Retina (tissue), 1 donor: ENCODE data around the gene KLK12.
A peak's percentile ranks its signal among the peaks of the same experiment; 100 is the strongest.

ENCODE experiments used
- DNase-seq: peaks from one replicate; pipeline ENCODE4 v3.0.0-alpha.2; 2016

Gene KLK12

GRCh38 chr19:51034704-51035103, at the start of gene KLK12:
Gene KLK12, minus strand, starts transcription at chr19:51035002. Its CDS starts 381 bp downstream, at chr19:51034621.
- DNase-seq, result no peak

- DNase-seq, result no peak
Measured at GRCh38 chr19:51084505-51084904, 49.7 kb upstream of the KLK12 start.

- DNase-seq, result no peak
Measured at GRCh38 chr19:51083783-51084182, 49.0 kb upstream of the KLK12 start.

GRCh38 chr19:51083181-51083580, 48.4 kb upstream of the KLK12 start:
- DNase-seq, result no peak

- no peak for DNase-seq
Measured at GRCh38 chr19:51082611-51083010, 47.8 kb upstream of the KLK12 start, which contains the start of gene KLK14. Gene KLK14, minus strand, starts transcription at chr19:51082887. Its CDS starts 273 bp downstream, at chr19:51082614.

DNA sequence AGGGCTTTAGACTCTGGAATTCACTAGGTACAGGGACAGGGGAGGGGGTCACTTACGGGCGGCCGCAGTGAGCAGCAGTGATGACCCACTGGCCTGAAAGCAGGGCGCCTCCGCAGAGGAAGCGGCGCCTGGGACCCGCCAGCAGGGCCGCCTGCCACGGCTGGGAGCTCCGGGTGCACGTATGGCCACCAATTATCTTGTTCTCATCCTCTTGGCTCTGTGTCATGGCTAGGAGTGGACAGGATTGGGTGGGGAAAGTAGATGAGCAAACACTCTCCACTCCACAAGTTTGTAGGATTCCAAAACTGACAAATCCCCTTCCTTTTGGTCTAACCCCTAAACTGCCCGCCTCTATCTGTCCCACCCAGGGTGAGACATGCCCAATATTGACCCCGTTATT, 46.7 kb upstream of the KLK12 start:
- no peak for DNase-seq

- DNase-seq, result no peak
Measured at GRCh38 chr19:51079481-51080110, 44.8 kb upstream of the KLK12 start.

- no peak for DNase-seq
Measured at GRCh38 chr19:51078731-51079130, 43.9 kb upstream of the KLK12 start.

- no peak for DNase-seq
Measured at GRCh38 chr19:51078104-51078503, 43.3 kb upstream of the KLK12 start.

GRCh38 chr19:51076631-51077213, 41.9 kb upstream of the KLK12 start:
- no peak for DNase-seq

- no peak for DNase-seq
Measured at GRCh38 chr19:51075998-51076397, 41.2 kb upstream of the KLK12 start.

DNA sequence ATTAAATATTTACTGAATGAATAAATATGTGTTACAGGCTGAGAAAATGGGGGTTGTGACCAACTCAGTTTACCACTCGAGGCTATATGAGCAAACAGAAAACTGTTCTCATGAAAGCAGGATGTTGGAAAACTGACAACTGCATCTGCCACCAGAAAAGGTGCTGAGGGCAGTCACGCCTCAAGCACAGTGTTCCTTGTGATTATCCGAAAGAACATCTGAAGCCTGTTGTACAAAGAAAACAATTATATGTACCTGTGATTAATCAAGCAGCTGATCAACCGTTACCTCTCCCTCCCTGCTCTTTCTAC, 36.2 kb upstream of the KLK12 start:
- DNase-seq, result no peak

DNA sequence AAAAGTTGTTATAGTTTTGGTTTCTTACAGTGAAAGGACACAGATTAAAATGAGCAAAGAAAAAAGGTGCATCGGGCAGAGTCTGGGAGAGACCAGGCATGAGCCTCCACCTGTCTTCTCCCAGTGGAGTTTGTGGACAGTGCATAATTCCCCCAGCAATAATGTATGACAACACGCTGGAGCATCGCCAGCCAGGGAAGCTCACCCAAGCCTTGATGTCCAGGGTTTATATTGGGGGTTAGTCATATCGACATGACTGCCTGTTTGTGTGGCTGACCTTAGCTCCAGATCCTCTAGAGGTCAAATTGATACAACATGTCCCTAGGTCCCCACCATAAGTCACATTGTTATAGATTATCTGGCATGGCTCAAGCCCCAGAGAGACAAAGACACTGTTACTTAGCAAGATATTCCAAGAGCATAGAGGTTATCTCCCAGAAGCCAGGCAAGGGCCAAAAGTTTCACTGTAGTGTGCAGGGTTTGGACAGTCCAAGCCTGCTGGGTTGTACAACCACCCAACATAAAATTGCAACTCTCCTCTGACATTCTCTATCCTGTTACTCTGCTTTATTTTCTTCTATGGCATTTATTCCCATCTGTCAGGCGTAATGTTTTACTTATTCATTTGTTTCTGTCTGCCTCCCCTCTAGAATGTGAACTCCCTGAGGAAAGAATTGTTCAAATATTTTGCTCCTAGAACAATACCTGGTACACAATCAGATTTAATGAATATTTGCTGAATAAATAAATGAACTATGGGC, 35.7 kb upstream of the KLK12 start:
- DNase-seq, result no peak

GRCh38 chr19:51066393-51067186, 31.8 kb upstream of the KLK12 start:
- no peak for DNase-seq

DNA sequence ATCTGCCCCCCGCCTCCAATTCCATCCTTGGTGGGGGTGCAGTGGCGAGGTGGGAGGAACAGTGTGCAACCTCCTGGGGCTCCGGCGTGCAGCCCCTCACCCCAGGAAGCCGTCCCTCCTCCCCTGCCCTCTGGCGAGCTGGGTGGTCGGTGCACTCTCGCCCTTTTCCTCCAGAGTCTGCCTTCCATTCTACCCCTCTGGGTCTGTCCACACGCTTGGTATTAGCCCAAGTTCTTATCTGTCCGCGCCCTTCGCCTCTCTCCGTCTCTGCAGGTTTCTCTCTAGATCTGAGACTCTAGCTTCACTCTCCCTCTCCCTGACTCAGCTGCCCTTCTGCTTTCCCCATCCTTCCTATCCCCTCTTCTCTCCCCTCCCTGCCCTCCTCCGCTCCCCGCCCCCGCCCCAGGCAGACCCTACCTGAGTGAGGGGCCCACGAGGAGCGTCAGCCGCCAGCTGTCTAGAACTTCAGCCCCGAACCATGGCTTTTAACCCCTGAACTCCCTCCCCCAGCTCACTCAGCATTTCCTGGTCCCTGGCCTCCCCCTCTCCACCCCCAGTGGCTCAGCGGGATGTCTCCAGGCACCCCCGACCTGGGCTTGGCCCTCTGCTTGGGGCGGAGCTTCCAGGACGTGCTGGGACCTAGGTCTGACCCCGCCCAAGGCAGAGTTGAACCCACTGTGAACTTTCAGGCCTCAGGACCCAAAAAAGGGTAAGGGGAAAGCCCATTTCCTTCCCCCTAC, 30.6 kb upstream of the KLK12 start:
- DNase-seq, result peak; percentile 56

GRCh38 chr19:51064534-51065220, 29.9 kb upstream of the KLK12 start, which contains the start of gene KLK13:
Gene KLK13, minus strand, starts transcription at chr19:51065092. Its CDS starts 25 bp downstream, at chr19:51065067.
- peak; percentile 27 for DNase-seq

DNA sequence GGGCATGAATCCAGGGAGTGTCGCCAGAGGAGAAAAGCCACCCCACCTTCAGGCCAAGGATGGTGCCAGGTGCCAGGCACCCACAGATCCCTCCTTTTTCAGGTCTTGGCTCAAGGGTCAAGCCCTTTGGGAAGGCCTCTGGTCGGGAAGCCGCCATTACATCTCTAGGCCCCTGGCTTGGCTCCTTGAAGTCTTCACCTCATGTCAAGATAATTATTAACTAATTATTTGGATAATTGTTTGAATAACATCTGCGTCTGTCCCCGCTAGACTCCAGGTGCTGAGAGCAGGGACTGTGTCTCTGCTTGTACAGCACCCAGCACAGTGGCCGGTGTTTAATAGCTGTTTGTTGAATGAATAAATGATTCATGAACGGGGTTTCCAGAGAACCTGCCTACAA, 28.9 kb upstream of the KLK12 start:
- no peak for DNase-seq

DNA sequence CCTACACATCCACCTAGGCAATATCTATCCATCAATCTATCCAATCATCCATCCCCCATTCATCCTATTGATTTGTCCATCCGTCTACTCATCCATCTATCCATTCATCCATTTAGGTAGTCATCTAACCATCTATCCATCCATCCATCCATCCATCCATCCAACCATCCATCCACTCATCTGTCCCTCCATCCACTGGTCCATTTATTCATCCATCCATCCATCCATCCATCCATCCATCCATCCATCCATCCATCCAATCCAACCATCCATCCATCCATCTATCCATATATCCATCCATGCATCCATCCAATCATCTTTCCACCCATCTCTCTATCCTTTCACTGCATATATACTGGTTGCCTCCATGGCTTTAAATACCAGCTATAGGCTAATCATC, 26.2 kb upstream of the KLK12 start:
- no peak for DNase-seq

DNA sequence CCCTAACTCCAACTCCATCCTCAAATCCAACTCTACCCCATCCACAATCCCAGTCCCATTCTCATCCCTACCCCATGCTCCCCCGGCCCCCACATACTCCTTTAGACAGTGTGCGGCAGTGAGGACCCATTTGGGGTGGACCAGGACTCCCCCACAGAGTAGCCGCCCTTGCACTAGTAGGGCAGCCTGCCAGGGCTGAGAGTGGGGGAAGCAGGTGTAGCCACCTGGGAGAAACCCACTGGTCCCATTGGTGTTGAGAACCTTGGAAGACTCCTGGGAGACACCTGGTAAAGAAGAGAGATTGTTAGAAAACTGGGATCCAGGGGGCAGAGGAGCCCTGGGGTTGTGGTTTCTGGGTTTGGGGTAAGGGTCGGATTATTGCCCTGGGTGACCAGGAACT, 25.5 kb upstream of the KLK12 start:
- no peak for DNase-seq

DNA sequence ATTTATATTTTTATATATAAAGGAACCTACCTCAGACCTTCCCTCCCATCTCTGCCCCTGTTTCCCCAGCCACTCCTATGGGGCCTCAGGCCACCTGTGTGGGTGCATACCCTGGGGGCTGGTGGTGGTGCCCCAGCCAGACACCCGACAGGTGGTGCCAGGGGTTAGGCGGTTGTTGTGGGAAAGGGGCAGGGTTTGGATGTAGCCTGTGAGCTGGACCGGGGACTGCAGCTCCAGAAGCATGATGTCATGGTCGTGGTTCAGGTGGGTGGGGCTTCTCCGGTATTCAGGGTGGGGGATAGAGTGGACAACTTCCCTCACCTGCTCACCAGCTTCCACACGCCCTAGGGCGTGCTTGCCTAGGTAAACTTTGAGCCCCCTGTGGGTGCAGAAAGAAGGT, 24.9 kb upstream of the KLK12 start:
- DNase-seq, result no peak

- no peak for DNase-seq
Measured at GRCh38 chr19:51055866-51056265, 21.1 kb upstream of the KLK12 start.

DNA sequence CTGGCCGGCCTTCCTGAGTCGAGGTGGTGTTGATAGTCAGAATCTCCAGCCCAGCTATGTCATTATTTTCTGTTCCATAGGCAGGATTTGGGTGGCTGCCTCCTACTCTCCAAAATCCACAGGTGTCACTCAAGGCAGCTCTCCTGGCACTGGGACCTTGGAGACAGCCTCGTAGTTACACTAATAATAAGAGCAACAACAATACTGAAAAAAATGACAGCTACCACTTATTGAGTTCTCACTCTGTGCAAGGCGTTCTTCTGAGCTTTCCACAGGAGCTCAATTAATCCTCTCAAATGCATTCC, 12.2 kb upstream of the KLK12 start:
- DNase-seq, result no peak
